GM18909 (cell line): ENCODE measurements around the gene PTEN.
A peak's percentile ranks its signal among the peaks of the same experiment; 100 is the strongest.
"Not testable (repeated sequence)": the region's sequence is repeated elsewhere in the genome, so short reads cannot be mapped to it uniquely, and the experiment has no call there.

Experiments
- ATAC-seq: cut with Tn5 transposase; IDR thresholded peaks from one replicate; pipeline ENCODE4 v1.9.1; 2021; ENCODE audit warnings: mild to moderate bottlenecking; ENCODE audit not compliant: unreplicated experiment, poor library complexity

The PTEN gene

GRCh38 chr10:87863053-87863943 is at the start of gene PTEN, which contains the start of gene KLLN:
PTEN (plus strand) TSS chr10:87863625; CDS start chr10:87864470, 845 bp downstream.
KLLN (minus strand) TSS chr10:87863533; CDS start chr10:87862487, 1,046 bp downstream.
- peak; percentile 42 for ATAC-seq

- ATAC-seq, result no peak
These were observed 47.1 kb upstream of the PTEN start for GRCh38 chr10:87816163-87816897.

DNA sequence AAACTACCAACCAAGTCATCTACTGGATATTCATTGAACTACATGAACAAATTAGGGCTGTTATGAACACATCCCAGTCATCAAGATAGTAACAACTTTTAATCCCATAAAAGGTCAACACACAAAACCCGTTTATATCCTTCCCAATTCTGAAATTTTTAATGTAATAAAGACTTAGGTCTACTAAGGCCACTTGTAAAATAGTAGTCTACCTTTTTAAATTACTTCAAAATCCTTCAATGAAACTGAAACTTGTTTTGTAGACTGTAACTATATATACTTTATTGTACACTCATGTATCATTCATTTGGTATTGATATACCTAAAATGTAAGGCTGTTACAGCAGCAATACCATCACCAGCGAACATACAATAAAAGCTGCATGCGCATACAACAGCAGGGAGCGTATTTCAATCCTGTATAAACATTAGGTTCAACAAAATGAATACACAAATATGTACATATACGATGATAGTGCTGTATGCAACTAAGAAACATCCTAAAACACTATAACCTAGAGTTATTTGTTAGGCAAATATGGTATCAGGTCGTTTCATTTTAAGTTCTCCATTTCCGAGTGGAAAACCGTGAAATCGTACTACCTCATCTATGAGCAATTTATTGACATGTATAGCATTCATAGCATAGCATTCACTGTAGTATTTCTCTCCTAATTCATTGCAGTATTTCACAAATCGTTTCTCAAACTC is 46.4 kb upstream of the PTEN start:
- ATAC-seq, result no peak

GRCh38 chr10:87817609-87818504 is 45.6 kb upstream of the PTEN start, which contains the start of gene ATAD1:
ATAD1 (minus strand) TSS chr10:87818226; CDS start chr10:87814599, 3,627 bp downstream.
- peak; percentile 81 for ATAC-seq

GRCh38 chr10:87818505-87819288 is 44.7 kb upstream of the PTEN start:
- peak; percentile 55 for ATAC-seq

DNA sequence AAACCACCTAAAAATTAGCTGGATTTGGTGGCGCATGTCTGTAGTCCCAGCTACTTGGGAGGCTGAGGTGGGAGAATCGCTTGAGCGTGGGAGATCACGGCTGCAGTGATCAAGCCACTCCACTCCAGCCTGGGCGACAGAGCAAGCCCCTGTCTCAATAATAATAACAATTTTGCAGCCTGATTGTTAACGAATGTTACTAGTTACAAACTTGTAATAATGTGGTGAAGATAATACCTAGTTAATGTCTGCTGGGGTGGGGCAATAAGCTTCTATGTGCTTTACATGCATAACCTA is 44.2 kb upstream of the PTEN start:
- no peak for ATAC-seq

GRCh38 chr10:87826653-87827052 is 36.8 kb upstream of the PTEN start:
- ATAC-seq, result no peak

DNA sequence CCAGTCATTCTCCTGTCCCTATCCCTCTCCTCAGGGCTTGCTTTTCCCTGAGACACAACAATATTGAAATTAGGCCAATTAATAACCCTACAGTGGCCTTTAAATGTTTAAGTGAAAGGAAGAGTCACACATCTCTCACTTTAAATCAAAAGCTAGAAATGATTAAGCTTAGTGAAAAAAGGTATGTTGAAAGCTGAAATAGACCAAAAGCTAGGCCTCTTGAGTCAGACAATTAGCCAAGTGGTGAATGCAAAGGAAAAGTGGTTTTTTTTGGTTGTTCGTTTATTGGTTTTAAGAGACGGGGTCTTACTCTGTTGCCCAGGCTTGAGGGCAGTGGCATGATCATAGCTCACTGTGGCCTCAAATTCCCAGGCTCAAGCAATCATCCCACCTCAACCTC is 35.7 kb upstream of the PTEN start:
- no peak for ATAC-seq

- ATAC-seq, result not testable (repeated sequence)
These were observed 34.4 kb upstream of the PTEN start for GRCh38 chr10:87829051-87829450.

GRCh38 chr10:87829986-87830729 is 33.3 kb upstream of the PTEN start:
- ATAC-seq, result no peak

GRCh38 chr10:87836098-87836497 is 27.3 kb upstream of the PTEN start:
- ATAC-seq, result no peak

- no peak for ATAC-seq
These were observed 26.0 kb upstream of the PTEN start for GRCh38 chr10:87837445-87837844.

GRCh38 chr10:87838650-87839049 is 24.8 kb upstream of the PTEN start:
- no peak for ATAC-seq

GRCh38 chr10:87841186-87841585 is 22.2 kb upstream of the PTEN start:
- no peak for ATAC-seq

DNA sequence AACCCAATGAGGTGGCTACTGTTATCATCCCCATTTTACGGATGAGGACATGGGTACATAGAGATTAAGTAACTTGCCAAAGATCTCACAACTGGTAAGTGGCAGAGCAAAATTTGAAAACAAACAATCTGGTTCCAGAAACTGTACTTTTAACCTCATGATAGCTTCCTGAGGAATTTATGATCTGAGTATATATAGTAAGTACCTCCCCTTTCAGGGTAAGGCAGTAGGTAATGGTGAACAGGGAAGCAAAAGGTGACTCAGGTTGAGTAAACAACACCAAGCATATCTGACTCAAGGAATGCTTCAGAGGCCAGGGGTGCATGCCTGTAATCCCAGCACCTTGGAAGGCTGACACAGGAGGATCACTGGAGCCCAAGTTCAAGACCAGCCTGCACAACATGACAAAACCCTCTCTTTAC is 21.2 kb upstream of the PTEN start:
- ATAC-seq, result no peak

DNA sequence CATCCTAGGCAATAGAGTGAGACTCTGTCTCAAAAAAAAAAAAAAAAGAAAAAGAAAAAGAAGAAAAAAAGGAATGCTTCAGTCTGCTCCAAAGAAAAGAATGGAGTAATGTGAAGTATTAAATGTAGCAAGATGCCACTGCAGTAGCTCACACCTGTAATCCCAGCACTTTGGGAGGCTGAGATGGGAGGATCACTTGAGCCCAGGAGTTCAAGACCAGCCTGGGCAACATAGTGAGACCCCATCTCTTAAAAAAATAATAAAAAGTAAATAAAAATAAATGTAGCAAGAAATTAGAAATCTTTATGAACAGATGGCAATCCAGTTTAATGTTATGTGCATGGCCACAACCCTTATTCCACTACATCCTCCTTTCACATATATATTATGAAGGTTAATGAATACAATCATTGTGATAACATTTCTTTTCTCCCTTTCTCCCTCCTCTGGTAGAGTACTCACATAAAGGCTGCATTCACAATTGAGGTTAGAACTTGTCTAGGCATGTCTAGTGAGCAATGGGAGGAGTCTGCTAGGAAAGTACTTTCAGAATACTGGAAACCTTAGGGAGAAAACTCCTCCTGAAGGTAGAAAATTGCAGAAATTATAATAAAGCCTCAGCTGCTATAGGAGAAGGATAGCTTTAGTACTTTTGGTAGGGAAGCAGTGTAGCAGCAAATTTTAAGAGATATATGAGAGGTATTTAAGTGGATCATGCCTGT is 20.5 kb upstream of the PTEN start:
- ATAC-seq, result no peak

DNA sequence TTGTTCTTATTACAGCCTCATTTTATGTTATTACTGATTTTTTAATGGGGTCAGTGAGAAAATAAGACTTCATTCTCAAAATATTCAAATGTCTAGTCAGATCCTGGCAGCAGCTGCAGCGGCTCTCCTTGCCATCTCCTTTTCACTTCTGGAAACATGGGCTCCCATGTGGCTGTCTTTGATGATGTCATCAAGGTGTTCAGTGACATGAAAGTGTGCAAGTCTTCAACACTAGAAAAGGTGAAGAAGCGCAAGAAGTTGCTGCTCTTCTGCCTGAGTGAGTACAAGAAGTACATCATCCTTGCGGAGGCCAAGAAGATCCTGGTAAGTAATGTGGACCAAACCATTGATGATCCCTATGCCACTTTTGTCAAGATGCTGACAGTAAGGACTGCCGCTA is 19.7 kb upstream of the PTEN start:
- ATAC-seq, result no peak
